Endometrial microvascular endothelial cells (primary cell): ENCODE data around the gene CCDC85C. TPM values are rescaled to one million over a fixed set of nuclear protein-coding genes. Genes with fewer than 3 reads are reported as not detected.
"Not testable (repeated sequence)": the region's sequence is repeated elsewhere in the genome, so short reads cannot be mapped to it uniquely, and the experiment has no call there.

Source experiments
- in situ Hi-C: cut with HindIII; loops from 2 replicates; pipeline ENCODE4 v1.10.0; 2017; ENCODE audit warnings: low sequenced_read_pairs, low pct_unique_long_range_greater_than_20kb; ENCODE audit errors: inconsistent ontology term
- total RNA-seq: library from RNA; depleted of rRNA; stranded (reverse); fragments of >200 nt; gene quantifications from one replicate; pipeline ENCODE4 v1.2.3, GENCODE V29; 2015; ENCODE audit errors: inconsistent ontology term

CCDC85C gene
- 21.9 TPM for total RNA-seq

DNA sequence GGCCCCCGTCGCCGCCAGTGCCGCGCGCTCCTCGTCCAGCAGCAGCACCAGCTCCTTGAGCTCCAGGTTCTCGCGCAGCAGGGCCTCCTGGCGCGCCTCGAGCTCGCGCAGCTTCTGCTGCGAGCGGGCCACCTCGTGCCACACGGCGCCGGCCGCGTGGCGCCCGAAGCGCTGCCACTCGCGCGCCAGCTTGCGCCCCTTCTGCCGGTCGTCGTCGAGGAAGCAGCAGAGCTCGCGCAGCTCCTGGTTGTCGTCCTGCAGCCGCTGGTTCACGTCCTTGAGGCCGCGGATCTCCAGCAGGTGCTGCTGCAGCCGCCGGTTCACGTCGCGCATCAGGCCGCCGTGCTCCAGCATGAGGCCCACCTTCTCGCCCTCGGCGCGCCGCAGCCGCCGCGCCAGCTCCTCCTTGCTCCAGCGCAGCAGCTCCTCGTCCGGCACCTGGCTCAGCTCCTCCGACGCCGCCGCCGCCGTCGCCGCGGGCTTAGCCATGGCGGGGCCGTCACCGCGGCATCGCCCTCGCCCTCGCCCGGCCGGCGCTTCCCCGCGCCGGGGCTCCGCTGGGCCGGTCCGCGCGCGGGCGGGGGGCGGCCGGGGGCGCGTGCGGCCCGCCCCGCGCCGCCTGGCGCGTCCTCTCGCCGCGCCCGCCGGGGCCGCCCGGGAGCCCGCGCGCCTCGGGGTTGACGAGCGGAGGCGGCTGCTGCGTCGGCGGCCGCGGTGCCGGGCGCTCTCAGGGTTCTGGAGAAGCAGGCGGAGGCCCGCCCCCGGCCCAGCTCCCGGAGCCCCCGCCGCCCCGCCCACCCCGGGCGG lies at the start of gene CCDC85C:
TSS of gene CCDC85C (minus strand) at position 737 of the 807 bp plus-strand sequence. CDS start at position 489, 248 bp downstream.
- in situ Hi-C loops, result no loop called here

DNA sequence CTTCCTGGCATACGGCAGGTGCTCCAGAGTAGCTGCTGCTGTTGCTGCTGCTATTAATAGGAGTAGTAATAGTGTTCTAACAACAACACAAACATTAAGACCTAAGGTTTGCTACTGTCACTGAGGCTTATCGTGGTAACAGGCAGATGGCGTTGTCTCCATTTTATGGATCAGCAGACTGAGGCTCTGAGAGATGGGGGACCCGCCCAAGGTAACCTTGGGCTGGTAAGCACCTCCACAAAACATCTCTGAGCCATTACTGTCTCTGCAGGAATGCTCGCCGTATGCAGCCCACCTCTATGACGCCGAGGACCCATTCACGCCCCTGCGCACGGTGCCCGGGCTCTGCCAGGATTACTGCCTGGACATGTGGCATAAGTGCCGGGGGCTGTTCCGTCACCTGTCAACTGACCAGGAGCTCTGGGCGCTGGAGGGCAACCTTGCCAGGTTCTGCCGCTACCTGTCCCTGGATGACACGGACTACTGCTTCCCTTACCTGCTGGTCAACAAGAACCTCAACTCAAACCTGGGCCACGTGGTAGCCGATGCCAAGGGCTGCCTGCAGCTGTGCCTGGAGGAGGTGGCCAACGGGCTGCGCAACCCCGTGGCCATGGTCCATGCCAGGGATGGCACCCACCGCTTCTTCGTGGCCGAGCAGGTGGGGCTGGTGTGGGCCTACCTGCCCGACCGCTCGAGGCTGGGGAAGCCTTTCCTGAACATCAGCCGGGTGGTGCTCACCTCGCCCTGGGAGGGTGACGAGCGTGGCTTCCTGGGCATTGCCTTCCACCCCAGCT lies 48.1 kb upstream of the CCDC85C start:
- in situ Hi-C loops, result no loop called here

DNA sequence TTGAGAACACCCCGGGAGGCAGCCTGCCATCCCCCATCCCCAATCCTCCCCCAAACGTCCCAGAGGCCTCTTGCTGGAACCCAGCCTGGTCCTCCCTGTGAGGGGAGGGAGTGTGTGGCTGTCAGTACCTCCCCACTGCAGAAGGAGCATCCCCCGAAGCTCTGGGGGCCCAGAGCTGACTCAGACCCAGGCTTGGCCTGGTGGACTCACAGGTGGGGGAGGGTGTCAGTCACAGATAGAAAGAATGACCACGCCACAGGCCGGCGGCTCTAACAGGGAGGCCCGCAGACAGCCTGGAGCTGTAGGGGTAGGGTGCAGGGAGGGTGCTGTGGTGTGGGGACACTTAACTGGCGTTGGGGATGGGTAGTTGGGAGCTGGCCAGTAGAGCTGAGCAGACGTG lies 46.2 kb upstream of the CCDC85C start:
- in situ Hi-C loops, result no loop called here

DNA sequence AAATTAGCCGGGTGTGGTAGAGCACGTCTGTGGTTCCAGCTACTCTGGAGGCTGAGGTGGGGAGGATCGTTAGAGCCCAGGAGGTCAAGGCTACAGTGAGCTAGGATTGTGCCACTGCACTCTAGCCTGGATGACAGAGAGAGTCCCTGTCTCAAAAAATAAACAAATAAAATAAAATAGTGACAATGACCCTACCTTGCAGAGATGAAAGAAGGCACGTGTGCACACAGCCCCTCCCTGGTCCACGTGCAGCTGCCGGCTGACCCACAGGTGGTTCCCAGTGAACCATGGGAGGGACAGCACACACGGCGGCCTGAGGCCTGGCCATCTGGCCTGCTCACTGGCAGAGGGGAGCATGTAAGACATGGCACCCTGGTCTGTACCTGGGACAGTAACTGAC lies 45.6 kb upstream of the CCDC85C start:
- in situ Hi-C loops, result no loop called here

DNA sequence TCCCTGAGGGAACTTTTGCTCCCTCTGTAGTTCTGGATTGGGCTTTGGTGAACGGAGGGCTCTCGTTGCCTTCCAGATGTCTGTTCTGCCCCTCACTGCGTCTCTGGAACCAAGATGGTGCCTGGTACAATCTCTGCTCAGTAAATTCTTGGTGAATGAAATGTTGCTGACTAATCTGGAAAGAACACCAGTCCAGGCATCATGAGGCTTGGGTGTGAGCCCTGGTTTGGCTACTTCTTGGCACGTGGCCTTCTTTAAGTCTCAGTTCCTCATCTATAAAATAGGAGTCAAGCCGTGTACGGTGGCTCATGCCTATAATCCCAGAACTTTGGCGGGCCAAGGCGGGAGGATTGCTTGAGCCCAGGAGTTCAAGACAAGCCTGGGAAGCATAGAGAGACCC lies 45.2 kb upstream of the CCDC85C start:
- in situ Hi-C loops, result no loop called here

DNA sequence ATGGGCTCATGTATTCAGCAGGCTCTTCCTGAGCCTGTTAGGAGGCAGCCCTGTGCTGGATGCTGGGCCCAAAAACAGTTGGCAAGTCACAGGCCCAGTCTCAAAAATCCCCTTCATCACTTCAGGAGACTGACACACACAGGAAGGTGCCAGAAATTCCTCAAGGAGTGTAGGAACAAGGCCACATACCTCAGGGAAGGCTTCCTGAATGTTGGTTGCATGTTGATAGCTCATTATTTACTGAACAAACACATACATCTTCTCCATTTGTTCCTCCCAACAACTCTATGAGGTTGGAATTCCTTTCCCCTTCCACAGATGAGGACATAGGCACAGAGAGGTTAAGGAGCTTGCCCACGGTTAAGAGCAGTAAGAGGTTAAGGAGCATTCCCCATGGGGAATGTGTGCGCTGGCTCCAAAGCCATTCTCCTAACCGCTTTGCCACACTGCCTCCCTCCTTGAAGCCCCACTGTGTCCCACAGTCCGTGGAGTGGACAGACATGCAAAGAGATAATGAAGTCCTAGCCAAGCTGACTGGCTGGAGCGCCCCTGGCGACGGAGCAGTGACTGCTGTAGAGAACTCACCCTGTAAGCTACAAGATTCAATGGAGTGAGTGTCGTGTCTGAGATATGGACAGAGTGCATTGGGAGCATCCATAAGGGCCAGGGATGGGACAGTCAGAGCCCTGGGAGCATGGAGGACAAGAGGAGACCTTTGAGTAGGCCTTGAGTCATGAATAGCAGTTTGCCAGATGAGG lies 44.2 kb upstream of the CCDC85C start:
- in situ Hi-C loops, result no loop called here

DNA sequence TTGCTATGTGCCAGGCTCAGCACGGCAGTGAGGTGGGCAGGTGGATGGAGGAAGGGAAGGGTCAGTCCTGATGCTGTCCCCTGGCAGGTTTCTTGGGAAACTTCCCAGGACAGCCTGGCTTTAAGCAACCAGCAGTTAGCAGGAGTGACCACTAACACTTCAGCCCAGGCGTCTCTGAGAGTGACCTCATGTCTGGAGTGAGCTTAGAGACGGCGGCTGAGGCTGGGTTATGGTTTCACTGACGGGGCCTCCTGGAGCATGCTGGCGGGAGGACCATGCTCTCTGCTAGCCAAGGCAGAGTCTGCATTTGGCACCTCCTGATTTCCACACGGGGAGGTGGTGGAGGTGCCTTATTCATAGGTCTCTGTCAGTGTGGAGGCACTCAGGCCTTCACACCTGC lies 43.4 kb upstream of the CCDC85C start:
- in situ Hi-C loops, result no loop called here

DNA sequence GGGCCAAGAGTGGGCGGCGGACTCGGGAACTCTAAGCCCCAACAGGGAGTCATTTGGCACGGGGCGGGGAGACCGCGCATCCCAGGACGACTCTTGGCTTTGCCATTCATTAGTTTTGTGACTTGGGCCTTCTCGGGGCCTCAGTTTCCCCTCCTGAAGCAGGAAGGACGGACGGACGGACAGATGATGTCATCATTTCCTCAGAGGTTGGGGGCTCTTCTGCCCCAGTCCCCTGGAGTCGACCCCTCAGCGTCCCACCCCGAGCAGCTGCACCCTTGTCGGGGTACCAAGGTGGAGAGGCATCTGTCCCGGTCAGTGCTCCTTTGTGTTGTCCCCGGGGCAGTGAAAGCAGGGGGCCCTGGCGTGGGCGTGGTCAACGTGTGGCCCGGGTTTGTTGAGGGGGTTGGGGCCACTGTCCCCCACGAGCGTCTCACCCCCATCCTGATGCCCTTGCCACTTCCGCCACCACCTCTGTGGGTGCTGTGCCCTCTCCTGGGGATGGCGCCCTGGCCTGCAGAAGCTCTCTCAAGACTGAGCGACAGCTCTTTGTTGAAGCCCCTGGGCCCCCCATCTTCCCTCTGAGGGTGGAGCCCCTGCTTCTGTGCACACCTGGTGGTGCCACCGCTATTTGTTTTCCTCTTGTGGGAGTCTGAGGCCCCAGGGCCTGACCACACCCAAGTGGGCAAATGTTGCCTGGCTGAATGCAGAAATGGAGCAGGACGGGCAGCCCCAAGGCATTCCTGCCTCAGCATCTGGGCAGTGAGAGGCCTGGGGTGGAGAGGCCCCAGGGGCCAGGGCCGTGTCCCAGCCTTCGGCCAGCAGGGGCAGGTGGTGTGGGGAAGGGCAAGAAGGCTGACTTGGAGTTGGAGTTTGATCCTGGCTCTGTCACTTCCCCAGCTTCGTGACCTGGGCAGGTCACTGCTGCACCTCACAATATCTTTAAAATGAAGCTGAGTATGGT lies 41.8 kb upstream of the CCDC85C start:
- in situ Hi-C loops, result no loop called here

DNA sequence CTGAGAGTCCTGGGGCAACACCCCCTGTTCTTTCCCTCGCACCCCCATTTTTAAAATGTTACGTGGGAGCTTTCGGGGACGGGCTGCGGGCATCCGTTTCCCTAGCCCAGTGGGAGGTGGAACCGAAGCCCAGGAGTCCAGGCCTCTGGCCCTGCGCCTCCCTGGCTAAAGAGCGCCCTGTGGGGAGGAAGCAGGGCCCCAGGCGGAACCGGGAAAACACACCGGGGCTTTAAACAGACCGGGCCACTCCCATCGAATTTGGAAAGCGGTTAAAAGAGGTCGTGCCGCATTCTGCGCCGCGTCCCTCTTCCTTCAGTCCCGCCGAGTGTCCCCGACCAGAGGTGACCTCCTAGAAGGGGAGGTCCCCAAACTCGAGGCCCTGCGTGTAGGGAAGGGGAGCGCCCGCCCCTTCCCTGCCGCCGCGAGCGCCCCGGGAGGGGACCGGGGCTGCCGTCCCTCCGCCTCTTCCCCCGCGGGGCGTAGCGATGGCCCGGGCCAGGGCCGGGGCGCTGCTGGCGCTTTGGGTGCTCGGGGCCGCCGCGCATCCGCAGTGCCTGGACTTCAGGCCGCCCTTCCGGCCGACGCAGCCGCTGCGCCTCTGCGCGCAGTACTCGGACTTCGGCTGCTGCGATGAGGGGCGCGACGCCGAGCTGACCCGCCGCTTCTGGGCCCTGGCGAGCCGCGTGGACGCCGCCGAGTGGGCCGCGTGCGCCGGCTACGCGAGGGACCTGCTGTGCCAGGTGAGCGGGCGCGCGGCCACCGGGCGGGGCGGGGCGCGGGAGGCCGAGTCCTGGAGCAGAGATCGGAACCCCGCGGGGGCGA lies 40.9 kb upstream of the CCDC85C start, which contains the start of gene HHIPL1:
TSS of gene HHIPL1 (plus strand) at position 407 of the 822 bp plus-strand sequence. CDS start at position 486, 79 bp downstream.
- in situ Hi-C loops, result no loop called here

DNA sequence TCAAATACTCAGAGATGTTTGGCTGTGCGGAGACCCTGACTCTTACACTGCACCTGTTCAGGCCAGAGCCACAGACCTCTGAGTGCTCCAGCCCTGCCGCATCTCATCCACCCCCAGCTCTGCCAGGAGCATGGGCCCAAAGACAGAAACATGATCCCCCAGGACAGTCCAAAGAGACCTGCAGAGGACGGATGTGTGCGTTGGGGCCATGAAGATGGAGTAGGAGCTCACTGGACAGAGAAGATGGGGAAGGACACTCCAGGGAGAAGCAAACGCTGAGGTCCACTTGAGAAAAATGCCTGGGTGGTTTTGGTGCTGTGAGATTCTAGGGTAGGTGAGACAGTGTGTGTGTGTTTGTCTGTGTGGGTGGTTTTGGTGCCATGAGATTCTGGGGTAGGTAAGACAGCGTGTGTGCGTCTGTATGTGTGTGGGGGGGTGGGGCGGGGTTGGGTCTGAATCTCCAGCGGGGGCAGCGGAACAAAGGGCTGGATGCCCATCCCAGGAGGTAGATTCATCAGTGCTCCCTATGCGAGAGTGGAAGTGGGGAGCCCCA lies 40.1 kb upstream of the CCDC85C start:
- in situ Hi-C loops, result no loop called here

DNA sequence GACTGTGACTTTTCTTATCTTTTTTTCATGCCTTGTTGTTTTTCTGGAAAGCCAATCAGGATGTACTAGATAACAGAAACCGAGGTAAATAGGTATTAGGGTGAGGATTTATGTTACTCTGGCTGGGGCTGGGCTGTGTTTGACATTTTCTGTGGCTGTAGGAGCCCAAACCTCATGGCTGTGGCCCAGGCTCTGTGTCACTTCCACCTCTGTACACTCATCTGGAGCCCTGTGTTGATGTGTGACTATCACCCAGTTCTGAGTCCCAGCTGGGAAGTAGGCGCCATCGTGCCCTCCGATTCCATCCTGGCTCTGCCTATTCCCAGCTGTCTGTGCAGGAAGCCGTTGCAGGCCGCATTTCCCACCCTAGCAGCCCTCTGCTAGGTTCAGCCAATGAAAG lies 39.3 kb upstream of the CCDC85C start:
- in situ Hi-C loops, result no loop called here

DNA sequence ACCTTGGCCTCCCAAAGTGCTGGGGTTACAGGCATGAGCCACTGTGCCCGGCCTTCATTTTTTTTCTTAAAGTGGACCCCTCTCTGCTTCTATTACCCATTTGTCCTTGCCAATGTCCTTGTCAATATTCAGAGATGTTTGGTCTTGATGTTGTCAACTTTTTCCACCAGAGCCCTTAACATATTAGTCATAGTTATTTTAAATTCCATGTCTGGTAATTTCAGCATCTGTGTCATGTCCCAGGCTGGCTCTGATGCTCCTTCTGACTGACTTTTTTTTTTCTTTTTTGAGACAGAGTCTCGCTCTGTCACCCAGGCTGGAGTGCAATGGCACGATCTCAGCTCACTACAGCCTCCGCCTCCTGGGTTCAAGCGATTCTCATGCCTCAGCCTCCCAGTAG lies 38.8 kb upstream of the CCDC85C start:
- in situ Hi-C loops, result not testable (repeated sequence)

DNA sequence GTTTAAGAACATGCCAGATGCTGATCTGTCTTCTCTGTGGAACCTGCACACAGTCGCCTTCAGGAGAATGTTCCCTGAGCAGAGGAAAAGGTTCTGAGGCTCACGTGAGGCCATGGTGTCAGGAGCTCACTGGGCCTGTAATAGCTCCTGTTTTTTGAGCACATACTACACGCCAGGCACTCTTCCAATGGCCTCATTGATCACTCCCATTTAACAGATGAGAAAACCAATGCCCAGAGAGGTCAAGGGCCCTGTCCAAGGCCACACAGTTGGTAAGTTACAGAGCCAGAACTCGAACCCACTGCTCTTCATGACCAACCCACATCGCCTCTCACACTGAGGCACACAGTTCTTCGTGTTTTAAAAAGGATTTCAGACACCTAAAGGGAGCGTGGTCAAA lies 33.6 kb upstream of the CCDC85C start:
- in situ Hi-C loops, result no loop called here

DNA sequence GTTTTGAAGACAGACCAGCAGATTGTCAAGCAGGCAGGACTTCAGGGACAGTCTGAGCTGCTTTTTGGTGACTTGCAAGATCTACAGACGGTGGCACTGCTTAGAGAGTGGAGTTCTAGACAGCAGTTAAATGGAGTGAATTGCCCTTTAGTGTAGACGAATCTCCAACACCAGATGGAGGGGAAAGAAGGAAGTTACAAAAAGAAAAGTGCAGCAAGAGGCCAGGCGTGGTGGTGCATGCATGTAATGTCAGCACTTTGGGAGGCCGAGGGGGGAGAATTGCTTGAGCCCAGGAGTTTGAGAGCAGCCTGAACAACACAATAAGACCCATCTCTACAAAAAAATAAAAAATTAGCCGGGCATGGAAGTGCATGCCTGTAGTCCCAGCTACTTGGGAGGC lies 32.5 kb upstream of the CCDC85C start:
- in situ Hi-C loops, result no loop called here

DNA sequence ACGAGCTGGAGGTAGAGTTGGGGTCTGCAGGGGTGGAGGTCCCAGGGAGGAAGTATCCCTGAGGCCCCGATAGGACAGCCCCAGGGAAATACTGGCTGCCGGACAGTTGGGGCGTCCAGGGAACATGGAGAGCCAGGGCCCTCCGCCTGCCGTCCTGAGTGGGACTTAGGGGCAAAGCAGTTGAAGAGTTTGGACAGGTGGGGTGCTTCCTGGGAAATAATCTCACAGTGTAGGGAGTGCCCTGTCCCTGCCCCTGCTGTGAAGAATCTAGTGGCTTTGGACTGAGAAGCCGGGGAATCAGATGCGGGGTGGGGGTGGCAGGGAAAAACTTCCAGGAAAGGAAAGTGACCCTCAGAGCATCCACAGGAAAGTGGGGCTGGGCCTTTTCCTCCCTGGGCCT lies 31.1 kb upstream of the CCDC85C start:
- in situ Hi-C loops, result no loop called here

DNA sequence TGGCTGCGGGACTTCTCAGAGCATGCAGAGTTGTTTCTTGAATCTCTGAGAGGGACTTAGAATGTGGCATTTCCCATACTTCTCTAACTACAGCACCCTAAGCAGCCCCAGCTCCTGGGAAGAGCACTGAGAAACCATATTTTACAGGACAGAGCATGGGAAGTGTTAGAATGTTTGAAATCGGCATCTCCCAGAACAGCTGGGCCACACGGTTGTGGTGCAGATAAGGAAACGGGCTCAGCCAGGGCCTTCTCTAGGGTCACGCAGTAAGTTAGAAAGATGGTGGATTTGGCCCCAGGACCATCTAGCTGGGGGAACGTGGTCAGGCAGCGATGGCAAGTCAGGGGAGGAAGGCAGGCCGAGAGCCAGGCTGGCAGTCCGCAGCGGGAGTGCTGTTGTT lies 30.4 kb upstream of the CCDC85C start:
- in situ Hi-C loops, result no loop called here

DNA sequence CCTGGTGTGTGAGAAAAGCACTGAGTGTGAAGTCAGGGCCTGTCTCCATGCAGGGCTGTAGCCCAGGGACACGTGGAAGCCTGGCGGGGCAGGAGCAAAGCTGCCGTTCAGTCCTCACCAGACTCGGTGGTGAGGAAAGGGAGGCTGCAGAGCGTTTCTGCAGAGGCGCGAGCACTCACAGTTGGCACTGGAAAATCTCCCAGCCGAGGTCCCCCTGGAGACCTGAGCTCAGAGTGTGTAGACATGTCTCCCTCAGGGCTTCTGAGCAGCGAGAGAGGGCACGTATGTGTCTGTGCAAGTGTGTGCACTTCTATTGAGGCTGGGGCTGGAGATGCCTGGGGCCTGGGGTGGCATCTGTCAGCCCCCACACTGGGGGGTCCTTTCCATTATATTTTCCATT lies 29.9 kb upstream of the CCDC85C start:
- in situ Hi-C loops, result no loop called here
